Sigmoid colon (tissue), 7 donors: ENCODE measurements around the gene VGF. TPM values are rescaled to one million over a fixed set of nuclear protein-coding genes. Genes with fewer than 3 reads are reported as not detected.

Experiments
- DNase-seq: peaks from one replicate; pipeline ENCODE4 v3.0.0-alpha.2; 2019
- H3K27ac ChIP-seq, 4 donors: fragments of 200-600 bp; sonication (generic); one replicate each; pipeline ENCODE4 v1.5.1; 2016 to 2019; ENCODE audit warnings: mild to moderate bottlenecking in 1 of 4
- H3K27me3 ChIP-seq, 3 donors: fragments of 200-600 bp; sonication (generic); one replicate each; pipeline ENCODE4 v1.5.1; 2019; ENCODE audit warnings: mild to moderate bottlenecking in 1 of 3
- H3K36me3 ChIP-seq, 4 donors: fragments of 200-600 bp; sonication (generic); one replicate each; pipeline ENCODE4 v1.5.1; 2016 to 2019
- H3K4me1 ChIP-seq, 4 donors: fragments of 200-600 bp; sonication (generic); one replicate each; pipeline ENCODE4 v1.5.1; 2017 to 2019
- H3K4me3 ChIP-seq, 4 donors: fragments of 200-600 bp; sonication (generic); one replicate each; pipeline ENCODE4 v1.5.1; 2017 to 2019; ENCODE audit warnings: mild to moderate bottlenecking in 2 of 4, moderate library complexity in 1 of 4
- H3K9me3 ChIP-seq, 4 donors: fragments of 200-600 bp in 3 of 4; sonication (generic) in 3 of 4; one replicate each; pipeline versions ENCODE4 v1.5.1 to v1.6.1; 2013 to 2019
- EP300 ChIP-seq, 4 donors: sonication (generic); formaldehyde crosslinking; IDR thresholded peaks; one replicate each; pipeline ENCODE4 v1.6.1; 2017; ENCODE audit warnings: antibody characterized with exemption in 4 of 4
- POLR2A ChIP-seq, 2 donors: fragments of 450-650 bp; IDR thresholded peaks; one replicate each; pipeline ENCODE4 v1.6.1; 2016; ENCODE audit warnings: antibody characterized with exemption in 2 of 2, mild to moderate bottlenecking in 2 of 2, moderate library complexity in 2 of 2
- POLR2AphosphoS5 ChIP-seq, 4 donors: sonication (generic); formaldehyde crosslinking; IDR thresholded peaks; one replicate each; pipeline ENCODE4 v1.6.1; 2017; ENCODE audit warnings: antibody characterized with exemption in 4 of 4
- WGBS, 2 donors: extraction: QIAGEN DNeasy Blood & Tissue Kit; methylation state at CpG; one replicate each; pipeline ENCODE4 v1.1.7; 2013; 5-methylcytosine and 5-hydroxymethylcytosine counted together
- intact Hi-C: fragments of 100-400 bp; cut with DNase I; formaldehyde crosslinking; loops from one replicate; pipeline ENCODE4 v1.15.1; 2023
- polyA plus RNA-seq, 3 donors: library from polyadenylated mRNA; stranded (reverse); fragments of 200-250 nt; gene quantifications; one replicate each; pipeline ENCODE4 v1.2.3, GENCODE V29; 2013
- total RNA-seq, 4 donors: library from RNA; depleted of rRNA; stranded (reverse); fragments of >200 nt; gene quantifications; one replicate each; pipeline ENCODE4 v1.1.0, GENCODE V29; 2016
- TF ChIP-seq, protein P1 (sequence below), 4 experiments: fragments of 450-650 bp in 3 of 4; fragments of 200-600 bp in 1 of 4; IDR thresholded peaks; one replicate each; pipeline ENCODE4 v1.5.1; 2016 to 2019; ENCODE audit warnings: antibody characterized with exemption in 4 of 4, mild to moderate bottlenecking in 3 of 4, moderate library complexity in 2 of 4
- donor health status: healthy with polysubstance abuse.
- donor health status: Bipolar disorder and iron deficiency.
- donor health status: healthy.

Gene VGF
- total and polyA plus RNA-seq, 7 donors, result 0.54 to 0.68 (median 0.55) TPM; not detected in 4

DNA sequence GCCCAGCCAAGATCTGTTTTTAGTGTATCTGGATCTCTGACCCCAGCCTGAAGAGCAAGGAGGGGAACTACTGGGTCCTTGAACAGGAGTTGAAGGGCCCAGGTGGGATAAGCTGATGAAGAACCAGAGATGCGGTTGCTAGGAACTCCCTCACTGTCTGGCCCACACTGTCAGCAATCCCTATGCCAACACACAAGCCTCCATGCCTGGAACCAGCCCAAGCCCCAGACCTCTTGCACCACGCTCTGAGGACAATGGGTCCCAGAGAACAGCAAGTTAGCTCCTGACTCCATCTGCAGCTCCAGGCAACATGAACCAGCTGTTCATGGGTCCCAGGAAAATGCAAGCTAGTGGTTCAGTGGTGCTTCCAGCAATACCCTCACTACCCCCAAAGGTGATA is 12.3 kb upstream of the VGF start:
- TF ChIP-seq, protein P1, sequence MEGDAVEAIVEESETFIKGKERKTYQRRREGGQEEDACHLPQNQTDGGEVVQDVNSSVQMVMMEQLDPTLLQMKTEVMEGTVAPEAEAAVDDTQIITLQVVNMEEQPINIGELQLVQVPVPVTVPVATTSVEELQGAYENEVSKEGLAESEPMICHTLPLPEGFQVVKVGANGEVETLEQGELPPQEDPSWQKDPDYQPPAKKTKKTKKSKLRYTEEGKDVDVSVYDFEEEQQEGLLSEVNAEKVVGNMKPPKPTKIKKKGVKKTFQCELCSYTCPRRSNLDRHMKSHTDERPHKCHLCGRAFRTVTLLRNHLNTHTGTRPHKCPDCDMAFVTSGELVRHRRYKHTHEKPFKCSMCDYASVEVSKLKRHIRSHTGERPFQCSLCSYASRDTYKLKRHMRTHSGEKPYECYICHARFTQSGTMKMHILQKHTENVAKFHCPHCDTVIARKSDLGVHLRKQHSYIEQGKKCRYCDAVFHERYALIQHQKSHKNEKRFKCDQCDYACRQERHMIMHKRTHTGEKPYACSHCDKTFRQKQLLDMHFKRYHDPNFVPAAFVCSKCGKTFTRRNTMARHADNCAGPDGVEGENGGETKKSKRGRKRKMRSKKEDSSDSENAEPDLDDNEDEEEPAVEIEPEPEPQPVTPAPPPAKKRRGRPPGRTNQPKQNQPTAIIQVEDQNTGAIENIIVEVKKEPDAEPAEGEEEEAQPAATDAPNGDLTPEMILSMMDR (IDR thresholded peaks at IDR 0.05), result no peak
- no peak for TF ChIP-seq POLR2A (IDR thresholded peaks at IDR 0.05)
- no peak for TF ChIP-seq POLR2AphosphoS5 (IDR thresholded peaks at IDR 0.05)
- no peak for TF ChIP-seq EP300 (IDR thresholded peaks at IDR 0.05)
- 79 to 81% methylated on average over 2 of the region's 2 CpGs for WGBS, 2 donors
- Histone ChIP-seq H3K4me1 (peaks cover 0 to 35% (median 27%) of the 10 kb centered on the region in 4 donors), H3K9me3 (no peaks in the 10 kb centered on the region), H3K4me3 (no peak overlapping the region), H3K36me3 (no peaks in the 10 kb centered on the region), H3K27ac (no peak overlapping the region), H3K27me3 (peaks cover 57 to 100% (median 96%) of the 10 kb centered on the region in 3 donors)
- intact Hi-C loops, result no loop called here
- no peak for DNase-seq

DNA sequence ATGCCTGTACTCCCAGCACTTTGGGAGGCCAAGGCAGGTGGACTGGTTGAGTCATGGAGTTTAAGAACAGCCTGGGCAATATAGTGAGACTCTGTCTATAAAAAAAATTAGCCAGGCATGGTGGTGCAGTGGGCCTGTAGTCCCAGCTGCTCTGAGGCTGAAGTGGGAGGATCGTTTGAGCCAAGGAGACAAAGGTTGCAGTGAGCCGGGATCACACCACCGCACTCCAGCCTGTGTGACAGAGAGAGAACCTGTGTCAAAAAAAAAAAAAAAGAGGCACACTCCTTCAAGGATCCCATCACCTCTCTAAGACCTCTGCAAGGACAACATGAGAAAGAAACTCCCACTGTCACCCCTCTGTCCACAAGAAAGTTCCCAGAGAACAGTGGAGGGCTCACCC is 10.3 kb upstream of the VGF start:
- Histone ChIP-seq H3K36me3 (no peaks in the 10 kb centered on the region), H3K27ac (no peak overlapping the region), H3K27me3 (peaks cover 69 to 100% (median 94%) of the 10 kb centered on the region in 3 donors), H3K9me3 (no peaks in the 10 kb centered on the region), H3K4me3 (no peak overlapping the region), H3K4me1 (peaks cover 0 to 46% (median 34%) of the 10 kb centered on the region in 4 donors)
- no peak for DNase-seq
- WGBS, 2 donors, result 4 to 21% methylated on average over 3 of the region's 3 CpGs
- intact Hi-C loops, result no loop called here
- no peak for TF ChIP-seq POLR2AphosphoS5 (IDR thresholded peaks at IDR 0.05)
- TF ChIP-seq, protein P1 (IDR thresholded peaks at IDR 0.05), result no peak
- TF ChIP-seq EP300 (IDR thresholded peaks at IDR 0.05), result no peak
- TF ChIP-seq POLR2A (IDR thresholded peaks at IDR 0.05), result no peak

DNA sequence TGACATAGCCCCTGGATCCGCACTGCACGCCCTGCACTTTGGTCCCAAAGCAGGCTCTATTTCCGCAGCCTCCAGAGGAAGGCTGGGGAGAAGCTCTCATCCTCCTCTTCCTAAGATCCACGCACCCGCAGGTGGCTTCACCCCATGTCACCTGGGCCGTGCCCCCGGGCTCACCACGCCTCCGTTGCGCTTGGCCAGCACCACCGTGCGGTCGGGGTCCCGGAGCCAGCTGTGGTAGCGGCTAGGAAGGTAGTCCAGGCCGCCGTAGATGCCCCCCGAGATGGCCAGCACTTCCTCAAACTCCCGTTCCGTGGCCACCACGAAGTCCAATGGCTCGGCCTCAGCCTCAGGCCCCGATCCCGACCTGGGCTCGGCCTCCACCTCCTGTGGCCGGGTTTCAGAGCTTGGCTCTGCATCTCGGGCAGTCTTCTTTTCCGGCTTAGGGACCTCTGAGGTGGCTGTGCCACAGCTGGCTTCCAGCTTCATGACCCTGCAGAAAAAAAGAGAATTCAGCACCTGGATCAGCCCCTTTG is 9.0 kb upstream of the VGF start:
- Histone ChIP-seq H3K4me1 (peaks cover 0 to 41% (median 30%) of the 10 kb centered on the region in 4 donors), H3K27ac (no peak overlapping the region), H3K9me3 (no peaks in the 10 kb centered on the region), H3K27me3 (peaks cover 65 to 100% (median 94%) of the 10 kb centered on the region in 3 donors), H3K4me3 (no peak overlapping the region), H3K36me3 (no peaks in the 10 kb centered on the region)
- intact Hi-C loops, result no loop called here
- WGBS, 2 donors, result 14 to 34% methylated on average over 28 of the region's 28 CpGs
- TF ChIP-seq POLR2AphosphoS5 (IDR thresholded peaks at IDR 0.05) (no peak), POLR2A (IDR thresholded peaks at IDR 0.05) (no peak), EP300 (IDR thresholded peaks at IDR 0.05) (no peak)
- TF ChIP-seq, protein P1 (IDR thresholded peaks at IDR 0.05), result no peak
- no peak for DNase-seq

DNA sequence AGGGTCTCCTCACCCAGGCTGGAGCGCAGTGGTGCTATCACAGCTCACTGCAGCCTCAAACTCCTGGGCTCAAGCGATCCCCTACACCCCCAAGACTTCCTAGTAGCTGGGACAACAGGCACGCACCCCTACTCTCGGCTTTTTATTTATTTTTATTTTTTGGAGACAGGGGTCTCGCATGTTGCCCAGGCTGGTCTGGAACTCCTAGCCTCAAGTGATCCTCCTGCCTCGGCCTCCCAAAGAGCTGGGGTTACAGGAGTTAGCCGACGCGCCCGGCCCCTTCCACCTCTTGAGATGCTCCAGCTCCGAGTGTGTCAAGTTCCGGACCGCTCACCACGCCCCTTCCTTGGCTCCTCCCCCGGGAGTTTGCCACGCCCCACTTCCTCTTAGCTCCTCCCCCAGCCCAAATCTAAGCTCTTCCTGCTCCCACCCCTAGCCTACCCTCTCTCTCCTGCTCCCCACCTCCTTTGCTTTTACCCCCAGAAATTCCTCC is 8.4 kb upstream of the VGF start:
- 6 to 10% methylated on average over 16 of the region's 16 CpGs for WGBS, 2 donors
- peak overlapping the region in 1 of 4 donors; percentile 16 for H3K4me3 ChIP-seq
- H3K27ac ChIP-seq, result no peak overlapping the region
- TF ChIP-seq POLR2A (IDR thresholded peaks at IDR 0.05) (no peak), POLR2AphosphoS5 (IDR thresholded peaks at IDR 0.05) (no peak), EP300 (IDR thresholded peaks at IDR 0.05) (no peak)
- TF ChIP-seq, protein P1 (IDR thresholded peaks at IDR 0.05), result no peak
- H3K9me3 ChIP-seq, result no peaks in the 10 kb centered on the region
- peaks cover 0 to 36% (median 25%) of the 10 kb centered on the region in 4 donors for H3K4me1 ChIP-seq
- no peak for DNase-seq
- intact Hi-C loops, result no loop called here
- peaks cover 60 to 100% (median 94%) of the 10 kb centered on the region in 3 donors for H3K27me3 ChIP-seq
- H3K36me3 ChIP-seq, result no peaks in the 10 kb centered on the region
